ENCODE measurements around the gene IGF2BP2. TPM values are rescaled to one million over a fixed set of nuclear protein-coding genes. Genes with fewer than 3 reads are reported as not detected.

Gene IGF2BP2
- total and polyA plus RNA-seq, 4 donors, result 7.8 to 92.6 (median 11.8) TPM

GRCh38 chr3:185730550-185730949 is 94.3 kb downstream of the IGF2BP2 start:
- 92 to 96% methylated on average over 8 of the region's 8 CpGs for WGBS, 2 donors
- H3K4me3 ChIP-seq, result no peak overlapping the region
- no peaks in the 10 kb centered on the region for H3K36me3 ChIP-seq (ENCODE audit: control insufficient read depth in 4 of 4, insufficient read depth in 4 of 4, low read length in 4 of 4)
- TF ChIP-seq CTCF (IDR thresholded peaks at IDR 0.05; ENCODE audit: control extremely low read depth, extremely low read depth), result no peak
- no peak for DNase-seq
- no peak overlapping the region for H3K27ac ChIP-seq (ENCODE audit: low read depth in 1 of 2, low read length in 1 of 2)
- H3K4me1 ChIP-seq (ENCODE audit: control insufficient read depth in 5 of 5, insufficient read depth in 5 of 5, low read length in 5 of 5), result peaks cover 0 to 12% (median 0%) of the 10 kb centered on the region in 5 donors
- no peaks in the 10 kb centered on the region for H3K9me3 ChIP-seq (ENCODE audit: control insufficient read depth in 4 of 4, insufficient read depth in 3 of 4, low read length in 3 of 4)
- no peaks in the 10 kb centered on the region for H3K27me3 ChIP-seq (ENCODE audit: control insufficient read depth in 3 of 3, insufficient read depth in 3 of 3, low read length in 2 of 3)
- H3K9ac ChIP-seq (ENCODE audit: insufficient read depth in 1 of 2, low read length in 2 of 2), result no peak overlapping the region
- no peak for ATAC-seq (ENCODE audit: insufficient read depth, low FRiP score)

GRCh38 chr3:185729337-185730055 is 95.3 kb downstream of the IGF2BP2 start:
- H3K4me1 ChIP-seq (ENCODE audit: control insufficient read depth in 5 of 5, insufficient read depth in 5 of 5, low read length in 5 of 5), result peaks cover 0 to 9% (median 0%) of the 10 kb centered on the region in 5 donors
- 55 to 73% methylated on average over 7 of the region's 7 CpGs for WGBS, 2 donors
- no peak for TF ChIP-seq CTCF (IDR thresholded peaks at IDR 0.05; ENCODE audit: control extremely low read depth, extremely low read depth)
- peaks cover 0 to 4% (median 0%) of the 10 kb centered on the region in 4 donors for H3K36me3 ChIP-seq (ENCODE audit: control insufficient read depth in 4 of 4, insufficient read depth in 4 of 4, low read length in 4 of 4)
- no peak overlapping the region for H3K4me3 ChIP-seq
- H3K27me3 ChIP-seq (ENCODE audit: control insufficient read depth in 3 of 3, insufficient read depth in 3 of 3, low read length in 2 of 3), result no peaks in the 10 kb centered on the region
- no peak for DNase-seq
- no peak overlapping the region for H3K27ac ChIP-seq (ENCODE audit: low read depth in 1 of 2, low read length in 1 of 2)
- ATAC-seq (ENCODE audit: insufficient read depth, low FRiP score), result no peak
- no peak overlapping the region for H3K9ac ChIP-seq (ENCODE audit: insufficient read depth in 1 of 2, low read length in 2 of 2)
- peaks cover 0 to 4% (median 1%) of the 10 kb centered on the region in 4 donors for H3K9me3 ChIP-seq (ENCODE audit: control insufficient read depth in 4 of 4, insufficient read depth in 3 of 4, low read length in 3 of 4)

- WGBS, 2 donors, result 69 to 79% methylated on average over 10 of the region's 10 CpGs
- Histone ChIP-seq H3K36me3 (ENCODE audit: control insufficient read depth in 4 of 4, insufficient read depth in 4 of 4, low read length in 4 of 4) (peaks cover 0 to 4% (median 0%) of the 10 kb centered on the region in 4 donors), H3K27ac (ENCODE audit: low read depth in 1 of 2, low read length in 1 of 2) (no peak overlapping the region), H3K9ac (ENCODE audit: insufficient read depth in 1 of 2, low read length in 2 of 2) (no peak overlapping the region), H3K4me1 (ENCODE audit: control insufficient read depth in 5 of 5, insufficient read depth in 5 of 5, low read length in 5 of 5) (peaks cover 0 to 9% (median 0%) of the 10 kb centered on the region in 5 donors), H3K9me3 (ENCODE audit: control insufficient read depth in 4 of 4, insufficient read depth in 3 of 4, low read length in 3 of 4) (peaks cover 0 to 4% (median 1%) of the 10 kb centered on the region in 4 donors), H3K4me3 (no peak overlapping the region), H3K27me3 (ENCODE audit: control insufficient read depth in 3 of 3, insufficient read depth in 3 of 3, low read length in 2 of 3) (no peaks in the 10 kb centered on the region)
- ATAC-seq (ENCODE audit: insufficient read depth, low FRiP score), result no peak
- DNase-seq, result no peak
- TF ChIP-seq CTCF (IDR thresholded peaks at IDR 0.05; ENCODE audit: control extremely low read depth, extremely low read depth), result no peak
Observed at GRCh38 chr3:185728630-185729336, 96.1 kb downstream of the IGF2BP2 start.
